Muscle of leg (tissue), 11 donors: ENCODE results near the gene LAMC3. TPM values are rescaled to one million over a fixed set of nuclear protein-coding genes. Genes with fewer than 3 reads are reported as not detected.

Experiments used
- DNase-seq: peaks from one replicate; pipeline ENCODE4 v3.0.0; 2013
- H3K27ac ChIP-seq: one replicate; pipeline ENCODE4 v1.5.1; 2013; ENCODE audit warnings: mild to moderate bottlenecking, low read length, control low read depth
- H3K27me3 ChIP-seq: one replicate; pipeline ENCODE4 v1.6.1; 2013; ENCODE audit warnings: low read length; ENCODE audit not compliant: control insufficient read depth, insufficient read depth
- H3K36me3 ChIP-seq: one replicate; pipeline ENCODE4 v1.6.1; 2013; ENCODE audit warnings: low read length; ENCODE audit not compliant: control insufficient read depth, insufficient read depth
- H3K4me1 ChIP-seq: one replicate; pipeline ENCODE4 v1.6.1; 2013; ENCODE audit warnings: low read length; ENCODE audit not compliant: control insufficient read depth, insufficient read depth
- H3K4me3 ChIP-seq: one replicate; pipeline ENCODE4 v1.5.1; 2013; ENCODE audit warnings: low read length, control low read depth
- H3K9me3 ChIP-seq: replicated peaks from 2 replicates; pipeline ENCODE4 v1.6.1; 2013; ENCODE audit warnings: low read depth, low read length; ENCODE audit not compliant: control insufficient read depth
- WGBS: methylation state at CpG from one replicate; pipeline ENCODE4 v1.1.5; 2013; ENCODE audit warnings: missing lambda C conversion rate; ENCODE audit not compliant: insufficient coverage; 5-methylcytosine and 5-hydroxymethylcytosine counted together
- polyA plus RNA-seq, 8 donors: library from polyadenylated mRNA; unstranded; fragments of 120-200 nt; gene quantifications; one replicate each; pipeline versions ENCODE4 v1.2.1 to v1.2.3, GENCODE V29; 2013; ENCODE audit warnings: inconsistent platforms in 1 of 8, low replicate concordance in 1 of 8; ENCODE audit not compliant: insufficient read length in 8 of 8, insufficient read depth in 1 of 8
- total RNA-seq: library from RNA; stranded (reverse); fragments of 120-200 nt; gene quantifications from one replicate; pipeline ENCODE4 v1.2.4, GENCODE V29; 2013

Gene LAMC3
- total and polyA plus RNA-seq, 9 donors, result 1.0 to 4.0 (median 1.9) TPM

DNA sequence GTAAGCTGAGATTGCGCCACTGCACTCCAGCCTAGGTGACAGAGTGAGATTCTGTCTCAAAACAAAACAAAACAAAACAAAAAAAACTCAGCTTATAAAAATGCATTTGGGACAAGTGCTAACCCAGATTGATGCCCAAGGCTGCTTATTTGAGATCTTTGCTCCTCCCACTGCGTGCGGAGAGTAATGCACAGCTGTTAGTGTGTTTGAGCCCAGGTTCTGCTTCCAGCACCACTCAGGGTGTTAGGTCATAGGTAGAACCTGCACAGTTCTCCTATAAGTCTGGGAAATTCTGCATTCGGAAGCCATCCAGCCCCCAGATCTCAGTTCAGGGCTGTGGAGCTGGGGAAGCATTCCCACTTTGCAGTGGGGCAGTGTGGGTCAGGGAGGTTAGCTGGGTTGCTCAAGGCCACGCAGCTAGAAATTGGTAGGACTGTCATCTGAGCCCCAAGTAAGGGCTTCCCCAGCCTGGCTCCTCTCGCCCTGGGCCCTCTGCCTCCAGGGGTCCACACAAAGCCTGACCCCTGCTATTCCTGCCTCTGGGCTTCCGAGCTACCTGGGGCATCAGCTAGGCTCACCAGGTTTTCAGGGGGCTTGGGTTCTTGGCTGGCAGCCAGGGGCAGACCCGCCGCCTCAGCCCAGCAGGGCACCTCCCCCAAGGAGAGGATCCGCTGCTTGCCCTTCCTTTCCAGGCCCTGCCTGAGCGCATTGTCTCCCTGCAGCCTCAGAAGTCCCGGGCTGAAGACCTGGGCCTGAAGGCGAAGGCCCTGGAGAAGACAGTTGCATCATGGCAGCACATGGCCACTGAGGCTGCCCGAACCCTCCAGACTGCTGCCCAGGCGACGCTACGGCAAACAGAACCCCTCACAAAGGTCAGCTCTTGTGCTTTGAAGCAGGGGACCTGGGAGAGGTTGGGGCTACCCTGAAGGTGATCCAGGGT, 69.7 kb downstream of the LAMC3 start:
- Histone ChIP-seq H3K36me3 (no peaks in the 10 kb centered on the region), H3K4me3 (no peak overlapping the region), H3K4me1 (no peaks in the 10 kb centered on the region), H3K9me3 (no peaks in the 10 kb centered on the region), H3K27ac (no peak overlapping the region), H3K27me3 (no peaks in the 10 kb centered on the region)
- DNase-seq, result no peak
- WGBS, result 78% methylated on average over 16 of the region's 17 CpGs

DNA sequence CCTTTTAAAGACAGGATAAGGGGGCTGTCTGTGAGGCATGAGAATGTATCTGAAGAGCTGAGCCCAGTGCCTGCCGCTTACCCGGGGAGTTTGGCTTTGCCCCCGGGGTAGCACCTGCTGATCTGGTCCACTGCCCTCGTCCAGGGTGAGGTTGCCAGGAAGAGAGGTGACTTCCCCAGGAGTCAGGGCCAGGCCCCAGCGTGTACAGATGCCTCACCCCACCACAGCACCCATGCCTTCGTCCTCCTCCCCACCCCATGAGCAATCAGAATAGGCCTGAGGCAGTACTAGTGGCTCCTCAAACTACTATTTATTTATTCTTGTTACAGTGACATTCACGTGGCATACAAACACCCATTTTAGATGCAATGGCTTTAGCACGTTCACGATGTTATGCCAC, 71.6 kb downstream of the LAMC3 start:
- 84% methylated on average over 8 of the region's 9 CpGs for WGBS
- Histone ChIP-seq H3K27ac (no peak overlapping the region), H3K27me3 (no peaks in the 10 kb centered on the region)

DNA sequence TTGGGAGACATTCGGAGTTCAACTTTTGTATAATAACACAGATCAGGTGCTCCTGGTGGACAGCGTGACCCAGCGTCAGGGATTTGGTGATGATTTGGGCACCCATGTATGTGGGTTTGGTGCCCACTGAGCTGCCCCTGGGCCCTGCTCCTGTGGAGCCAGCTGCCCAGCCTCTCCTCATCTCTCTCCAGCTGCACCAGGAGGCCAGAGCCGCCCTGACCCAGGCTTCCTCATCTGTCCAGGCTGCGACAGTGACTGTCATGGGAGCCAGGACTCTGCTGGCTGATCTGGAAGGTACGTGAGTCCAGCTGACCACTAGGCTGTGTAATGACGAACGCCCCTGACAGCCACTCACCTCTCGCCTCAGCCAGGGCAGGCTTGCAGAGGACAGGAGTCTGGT, 72.9 kb downstream of the LAMC3 start:
- Histone ChIP-seq H3K4me3 (no peak overlapping the region), H3K27ac (no peak overlapping the region)

More for the DNA sequence above, 71.6 kb downstream of the LAMC3 start:
- no peaks in the 10 kb centered on the region for H3K36me3 ChIP-seq
- H3K9me3 ChIP-seq, result no peaks in the 10 kb centered on the region
- no peak overlapping the region for H3K4me3 ChIP-seq
- DNase-seq, result no peak
- no peaks in the 10 kb centered on the region for H3K4me1 ChIP-seq

DNA sequence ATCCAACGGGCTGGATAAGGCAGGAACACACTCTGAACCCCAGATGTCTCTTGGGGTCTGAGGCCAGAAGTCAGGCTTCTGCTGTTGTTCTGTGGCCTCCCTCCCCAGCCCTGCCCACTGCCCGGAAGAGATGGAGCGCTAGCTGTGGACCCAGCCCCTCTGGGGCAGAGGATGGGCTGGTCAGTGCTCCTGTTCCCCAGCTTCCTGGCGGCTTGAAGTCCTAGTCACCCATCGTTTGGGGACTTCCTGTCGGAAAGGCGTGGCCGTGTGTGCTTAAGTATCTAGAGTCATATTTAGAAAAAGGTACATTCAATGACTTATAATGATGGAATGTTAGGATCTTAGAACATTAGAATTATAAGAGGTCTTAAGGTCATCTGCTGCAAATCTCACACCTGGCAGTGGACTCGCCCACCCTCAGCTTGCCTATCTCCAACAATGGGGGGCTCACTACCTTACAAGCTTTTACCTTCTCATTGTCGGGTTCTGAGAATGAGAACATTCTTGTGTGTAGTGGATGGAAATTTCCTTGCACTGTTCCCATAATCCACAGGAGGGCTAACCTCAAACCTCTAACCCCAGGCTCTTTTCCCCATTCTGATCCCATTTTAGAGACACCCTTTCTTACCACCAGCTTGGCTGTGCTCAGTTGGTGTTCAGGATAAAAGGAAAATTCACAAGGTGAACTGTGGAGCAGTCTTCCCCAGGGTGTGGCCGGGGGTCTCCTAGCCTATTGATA, 74.0 kb downstream of the LAMC3 start:
- H3K4me3 ChIP-seq, result no peak overlapping the region
- H3K4me1 ChIP-seq, result no peaks in the 10 kb centered on the region
- WGBS, result 75% methylated on average over 3 of the region's 11 CpGs
- H3K9me3 ChIP-seq, result no peaks in the 10 kb centered on the region
- no peak overlapping the region for H3K27ac ChIP-seq
- H3K36me3 ChIP-seq, result no peaks in the 10 kb centered on the region
- H3K27me3 ChIP-seq, result no peaks in the 10 kb centered on the region
- DNase-seq, result no peak

More for the DNA sequence above, 72.9 kb downstream of the LAMC3 start:
- DNase-seq, result no peak
- H3K4me1 ChIP-seq, result no peaks in the 10 kb centered on the region
- 82% methylated on average over 7 of the region's 9 CpGs for WGBS
- no peaks in the 10 kb centered on the region for H3K27me3 ChIP-seq
- no peaks in the 10 kb centered on the region for H3K36me3 ChIP-seq
- no peaks in the 10 kb centered on the region for H3K9me3 ChIP-seq

DNA sequence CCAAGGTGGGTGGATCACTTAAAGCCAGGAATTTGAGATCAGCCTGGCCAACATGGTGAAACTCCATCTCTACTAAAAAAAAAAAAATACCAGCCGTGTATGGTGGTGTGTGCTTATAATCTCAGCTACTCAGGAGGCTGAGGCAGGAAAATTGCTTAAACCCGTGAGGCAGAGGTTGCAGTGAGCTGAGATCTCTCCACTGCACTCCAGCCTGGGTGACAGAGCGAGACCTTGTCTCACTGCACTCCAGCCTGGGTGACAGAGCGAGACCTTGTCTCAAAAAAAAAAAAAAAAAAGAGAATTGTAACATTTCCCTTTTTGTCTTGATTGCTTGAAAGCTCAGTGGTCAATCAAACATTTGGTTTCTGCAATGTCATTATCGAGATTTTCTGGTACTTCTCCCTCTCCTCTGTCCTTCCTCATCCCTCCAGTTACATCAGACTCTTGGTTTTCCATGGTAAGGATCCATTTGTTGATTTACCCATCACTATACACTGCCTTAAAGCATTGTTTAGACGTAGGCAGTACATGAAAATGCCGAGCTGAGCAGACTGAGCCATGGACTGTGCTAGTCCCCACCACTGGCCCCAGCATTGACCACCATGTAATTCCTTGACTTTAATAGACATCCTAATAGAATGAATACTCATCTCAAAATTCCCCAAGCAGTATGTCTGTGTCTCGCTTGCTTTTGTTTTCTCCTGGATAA, 75.8 kb downstream of the LAMC3 start:
- Histone ChIP-seq H3K27me3 (no peaks in the 10 kb centered on the region), H3K4me1 (no peaks in the 10 kb centered on the region), H3K36me3 (no peaks in the 10 kb centered on the region), H3K27ac (no peak overlapping the region), H3K4me3 (no peak overlapping the region), H3K9me3 (no peaks in the 10 kb centered on the region)
- WGBS, result 81% methylated on average over 5 of the region's 8 CpGs
- DNase-seq, result no peak

DNA sequence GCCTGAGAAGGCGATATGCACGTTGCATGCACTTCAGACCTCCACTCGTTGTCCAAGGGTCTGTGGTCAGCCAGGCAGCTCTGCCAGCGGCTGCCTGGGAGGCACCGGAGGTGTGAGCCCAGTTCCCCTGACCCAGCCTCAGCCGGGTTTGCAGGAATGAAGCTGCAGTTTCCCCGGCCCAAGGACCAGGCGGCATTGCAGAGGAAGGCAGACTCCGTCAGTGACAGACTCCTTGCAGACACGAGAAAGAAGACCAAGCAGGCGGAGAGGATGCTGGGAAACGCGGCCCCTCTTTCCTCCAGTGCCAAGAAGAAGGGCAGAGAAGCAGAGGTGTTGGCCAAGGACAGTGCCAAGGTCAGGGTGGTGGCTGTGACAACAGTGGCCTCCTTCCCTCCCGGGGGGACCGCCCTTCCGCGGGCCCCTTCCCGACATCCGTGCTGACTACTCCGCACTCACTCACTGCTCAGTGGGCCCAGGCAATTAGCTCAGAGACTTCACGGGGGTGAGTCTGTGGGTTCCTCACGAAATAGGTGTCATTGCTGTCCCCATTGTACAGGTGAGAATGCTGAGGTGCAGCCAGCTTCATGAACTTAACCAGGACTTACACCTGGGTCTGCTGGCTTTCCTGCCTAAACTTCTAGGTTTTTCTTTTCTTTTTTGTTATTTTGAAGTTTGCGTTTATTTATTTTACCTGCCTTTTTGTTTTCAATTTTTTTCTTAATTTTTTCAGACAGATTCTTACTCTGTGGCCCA, 76.6 kb downstream of the LAMC3 start:
- Histone ChIP-seq H3K27ac (no peak overlapping the region), H3K27me3 (no peaks in the 10 kb centered on the region), H3K36me3 (no peaks in the 10 kb centered on the region), H3K9me3 (no peaks in the 10 kb centered on the region), H3K4me3 (no peak overlapping the region), H3K4me1 (no peaks in the 10 kb centered on the region)
- WGBS, result 66% methylated on average over 14 of the region's 23 CpGs
- DNase-seq, result no peak

DNA sequence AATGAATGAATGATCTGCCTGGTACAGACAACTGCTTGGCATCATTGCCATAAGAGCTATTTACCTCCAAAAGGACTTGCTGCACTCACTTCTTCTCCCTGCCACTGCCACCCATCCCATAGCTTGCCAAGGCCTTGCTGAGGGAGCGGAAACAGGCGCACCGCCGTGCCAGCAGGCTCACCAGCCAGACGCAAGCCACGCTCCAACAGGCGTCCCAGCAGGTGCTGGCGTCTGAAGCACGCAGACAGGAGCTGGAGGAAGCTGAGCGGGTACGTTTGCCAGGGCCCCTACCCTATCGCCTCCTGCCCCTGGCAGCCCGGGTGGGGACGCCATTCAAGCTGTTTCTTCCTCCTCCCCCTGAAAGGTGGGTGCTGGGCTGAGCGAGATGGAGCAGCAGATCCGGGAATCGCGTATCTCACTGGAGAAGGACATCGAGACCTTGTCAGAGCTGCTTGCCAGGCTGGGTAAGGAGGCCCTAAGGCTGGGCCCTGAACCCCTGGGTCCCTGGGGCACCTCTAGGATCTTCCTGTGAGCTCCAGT, 78.5 kb downstream of the LAMC3 start:
- DNase-seq, result no peak
- Histone ChIP-seq H3K27me3 (no peaks in the 10 kb centered on the region), H3K36me3 (no peaks in the 10 kb centered on the region), H3K9me3 (no peaks in the 10 kb centered on the region), H3K4me1 (peaks cover 14% of the 10 kb centered on the region), H3K27ac (no peak overlapping the region), H3K4me3 (no peak overlapping the region)
- WGBS, result 76% methylated on average over 19 of the region's 19 CpGs

DNA sequence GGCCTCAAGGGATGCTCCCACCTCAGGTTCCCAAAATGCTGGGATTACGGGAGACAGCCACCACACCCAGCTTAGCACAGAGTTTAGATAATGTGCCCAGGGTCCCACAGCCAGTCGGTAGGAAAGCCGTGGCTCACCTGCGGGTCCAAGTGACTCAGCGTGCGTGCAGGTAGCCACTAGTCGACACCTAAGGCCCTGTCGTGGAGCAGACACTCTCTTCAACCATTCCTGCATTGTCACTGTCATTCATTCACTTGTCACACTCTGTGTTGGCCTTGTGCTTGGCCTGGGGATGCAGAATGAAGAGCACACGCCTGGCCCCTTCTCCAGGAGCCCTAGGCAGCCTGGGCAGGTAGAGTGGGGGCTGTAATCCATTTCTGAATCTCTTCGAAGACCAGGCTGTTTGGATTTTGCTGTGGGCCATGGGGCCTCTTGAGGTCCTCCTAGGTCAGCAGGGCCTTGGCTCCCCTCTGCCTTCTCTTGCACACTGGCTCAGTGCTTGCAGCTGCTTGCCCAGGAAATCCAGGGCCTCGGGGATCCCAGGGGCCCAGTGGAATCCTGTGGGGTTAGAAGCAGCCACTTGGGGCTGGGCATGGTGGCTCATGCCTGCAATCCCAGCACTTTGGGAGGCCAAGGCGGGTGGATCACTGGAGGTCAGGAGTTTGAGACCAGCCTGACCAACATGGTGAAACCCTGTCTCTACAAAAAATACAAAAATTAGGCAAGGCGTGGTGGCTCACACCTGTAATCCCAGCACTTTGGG, 81.2 kb downstream of the LAMC3 start:
- Histone ChIP-seq H3K27ac (no peak overlapping the region), H3K36me3 (no peaks in the 10 kb centered on the region), H3K4me3 (no peak overlapping the region), H3K27me3 (peaks cover 12% of the 10 kb centered on the region), H3K9me3 (no peaks in the 10 kb centered on the region), H3K4me1 (peaks cover 27% of the 10 kb centered on the region)
- WGBS, result 87% methylated on average over 11 of the region's 13 CpGs
- DNase-seq, result no peak
